HepG2 (cell line): ENCODE results near the gene NLGN2. TPM values are rescaled to one million over a fixed set of nuclear protein-coding genes. Genes with fewer than 3 reads are reported as not detected.

Experiments
- ATAC-seq: fragments of 200-7000 bp; cut with Tn5 transposase; 3 replicates; pipeline ENCODE4 v1.9.1; 2020; ENCODE audit warnings: mild to moderate bottlenecking, moderate library complexity
- BruUV-seq: library from RNA; stranded (reverse); fragments of 400-500 nt; replicated peaks from 2 replicates; lab custom pipeline; 2021; lab: Mats Ljungman, UMichigan
- CTCF ChIA-PET: fragments of 300-600 bp; formaldehyde crosslinking; extraction: SDS; loops from one replicate; lab custom pipeline; 2021; ENCODE audit warnings: low total read pairs, inconsistent platforms, low intra/inter-chr PET ratio; lab: Yijun Ruan, JAX
- POLR2A ChIA-PET: fragments of 350-600 bp; sonication (Branson Sonifier 250); formaldehyde crosslinking; loops from one replicate; lab custom pipeline; 2020; ENCODE audit warnings: antibody characterized with exemption, inconsistent platforms; lab: Yijun Ruan, JAX
- DNase-seq: peaks from one replicate; pipeline ENCODE4 v3.0.0-alpha.2; 2015; ENCODE audit warnings: low spot score
- FAIRE-seq: peaks from 3 replicates; lab custom pipeline; 2011; peaks lifted over from hg19 to GRCh38; lab: Jason Lieb, UNC
- H2AFZ ChIP-seq: one replicate; pipeline ENCODE4 v1.6.1; 2011; ENCODE audit warnings: low read length, inconsistent platforms
- H3K27ac ChIP-seq: fragments of 300-600 bp; 3 replicates; pipeline ENCODE4 v1.8.0; 2011; ENCODE audit warnings: mixed run types, mild to moderate bottlenecking, mixed read lengths, low read length, inconsistent platforms; ENCODE audit not compliant: insufficient read depth; ENCODE audit errors: extremely low read length
- H3K27me3 ChIP-seq, 2 experiments: fragments of 200-600 bp in 1 of 2; 2 replicates in 1 of 2; 3 replicates in 1 of 2; pipeline versions ENCODE4 v1.6.0 to v1.8.0; 2011; ENCODE audit warnings: low read length in 2 of 2, mild to moderate bottlenecking in 2 of 2, moderate library complexity in 2 of 2, inconsistent platforms in 1 of 2; ENCODE audit not compliant: insufficient read depth in 2 of 2, control insufficient read depth in 1 of 2
- H3K36me3 ChIP-seq, 2 experiments: fragments of 200-600 bp in 1 of 2; replicated peaks in 1 of 2; 2 replicates in 1 of 2; 3 replicates in 1 of 2; pipeline versions ENCODE4 v1.5.1 to v1.8.0; 2011; ENCODE audit warnings: low read length in 2 of 2, inconsistent platforms in 1 of 2; ENCODE audit not compliant: insufficient read depth in 2 of 2, control insufficient read depth in 1 of 2
- H3K4me1 ChIP-seq: 2 replicates; pipeline ENCODE4 v1.5.1; 2012; ENCODE audit warnings: low read length, inconsistent platforms; ENCODE audit not compliant: insufficient read depth
- H3K4me2 ChIP-seq: 2 replicates; pipeline ENCODE4 v1.6.0; 2011; ENCODE audit warnings: low read depth, low read length, inconsistent platforms
- H3K4me3 ChIP-seq, 3 experiments: fragments of 200-600 bp in 1 of 3; sonication (generic), shearing (Covaris generic) in 1 of 3; replicated peaks in 1 of 3; 2 replicates each; pipeline ENCODE4 v1.5.1; 2011 to 2016; ENCODE audit warnings: low read length in 3 of 3, inconsistent platforms in 2 of 3, low read depth in 2 of 3, mild to moderate bottlenecking in 2 of 3, control low read depth in 1 of 3, mixed read lengths in 1 of 3; ENCODE audit not compliant: insufficient read depth in 1 of 3
- H3K79me2 ChIP-seq: one replicate; pipeline ENCODE4 v1.6.1; 2011; ENCODE audit warnings: low read length, inconsistent platforms; ENCODE audit not compliant: insufficient read depth
- H3K9ac ChIP-seq: 2 replicates; pipeline ENCODE4 v1.6.0; 2011; ENCODE audit warnings: mild to moderate bottlenecking, low read depth, low read length, inconsistent platforms; ENCODE audit not compliant: insufficient read depth
- H3K9me3 ChIP-seq: 2 replicates; pipeline ENCODE4 v1.5.1; 2012; ENCODE audit warnings: mild to moderate bottlenecking, low read length
- H4K20me1 ChIP-seq: 2 replicates; pipeline ENCODE4 v1.6.0; 2011; ENCODE audit warnings: inconsistent platforms, mild to moderate bottlenecking, low read length, moderate library complexity; ENCODE audit not compliant: insufficient read depth
- ARID3A ChIP-seq: IDR thresholded peaks from 2 replicates; pipeline ENCODE4 v1.6.1; 2012; ENCODE audit warnings: low read depth, low read length, improper control_type of control experiment
- ETV6 ChIP-seq: sonication (generic); formaldehyde crosslinking; conservative IDR thresholded peaks from 2 replicates; pipeline ENCODE4 v1.4.0; 2020; ENCODE audit warnings: missing genetic modification reagents
- GATAD2A ChIP-seq: IDR thresholded peaks from 2 replicates; pipeline ENCODE4 v1.6.1; 2016
- HIC2 ChIP-seq: sonication (generic); formaldehyde crosslinking; IDR thresholded peaks from 2 replicates; pipeline ENCODE4 v1.9.0; 2022; ENCODE audit warnings: low read depth, missing genetic modification reagents
- PITX1 ChIP-seq: sonication (generic); formaldehyde crosslinking; IDR thresholded peaks from 2 replicates; pipeline ENCODE4 v1.5.1; 2020; ENCODE audit warnings: mild to moderate bottlenecking, missing genetic modification reagents
- PLRG1 ChIP-seq: fragments of 450-650 bp; conservative IDR thresholded peaks from 2 replicates; pipeline ENCODE4 v1.6.1; 2016
- ZFP36L1 ChIP-seq: sonication (generic); formaldehyde crosslinking; IDR thresholded peaks from 2 replicates; pipeline ENCODE4 v1.8.0; 2022; ENCODE audit warnings: mild to moderate bottlenecking, missing genetic modification reagents, moderate library complexity
- ZNF24 ChIP-seq: fragments of 450-650 bp; IDR thresholded peaks from 2 replicates; pipeline ENCODE4 v1.6.1; 2017; ENCODE audit warnings: antibody characterized with exemption, mild to moderate bottlenecking
- ZNF282 ChIP-seq: fragments of 450-650 bp; IDR thresholded peaks from 2 replicates; pipeline ENCODE4 v1.6.1; 2018; ENCODE audit not compliant: partially characterized antibody
- ZNF782 ChIP-seq: sonication (generic); formaldehyde crosslinking; IDR thresholded peaks from 2 replicates; pipeline ENCODE4 v1.4.0; 2020; ENCODE audit warnings: missing genetic modification reagents, mild to moderate bottlenecking, borderline replicate concordance
- WGBS: methylation state at CpG from one replicate; pipeline ENCODE4 v1.1.6; 2017; ENCODE audit warnings: low lambda C conversion rate; 5-methylcytosine and 5-hydroxymethylcytosine counted together
- in situ Hi-C: cut with HindIII; loops from 2 replicates; pipeline ENCODE4 v1.10.0; 2017; ENCODE audit warnings: low pct_unique_long_range_greater_than_20kb; ENCODE audit not compliant: extremely low pct_ligation_motif_present
- intact Hi-C: fragments of 100-400 bp; cut with micrococcal nuclease; formaldehyde crosslinking; loops from one replicate; pipeline ENCODE4 v1.10.0; 2022; ENCODE audit not compliant: unreplicated experiment
- polyA plus RNA-seq, 8 experiments: library from polyadenylated mRNA; depleted of rRNA in 3 of 8; stranded (reverse) in 7 of 8; unstranded in 1 of 8; fragments of >200 nt; fragmentation: Illumina TruSeq in 4 of 8; extraction: Trizol in 4 of 8; gene quantifications; 2 replicates each; pipeline versions ENCODE4 v1.2.1 to v1.2.3, GENCODE V29; 2011 to 2016; ENCODE audit warnings: low read depth in 4 of 8, missing spikeins in 1 of 8, mixed read lengths in 1 of 8; ENCODE audit not compliant: insufficient read depth in 1 of 8
- total RNA-seq, 5 experiments: library from RNA; depleted of rRNA; stranded (reverse); fragments of >200 nt; fragmentation: Illumina TruSeq; extraction: Trizol; gene quantifications; 2 replicates each; pipeline ENCODE4 v1.2.3, GENCODE V29; 2016; ENCODE audit warnings: low read depth in 1 of 5

NLGN2 gene
- total and polyA plus RNA-seq, 2 of the 13 experiments (the other 11 are each of a cell fraction or from before 2014, with no cell fraction given) = 1.9 to 11.0 TPM

GRCh38 chr17:7448461-7448860 lies 40.8 kb downstream of the NLGN2 start:
- 97% methylated on average over 7 of the region's 7 CpGs for WGBS
- no peaks in the 10 kb centered on the region for H3K79me2 ChIP-seq
- DNase-seq = no peak
- ChIA-PET POLR2A (no interaction called here), CTCF (no interaction called here)
- TF ChIP-seq GATAD2A (CRISPR knock-in tag) (no peak), ZNF782 (CRISPR knock-in tag) (no peak), HIC2 (CRISPR knock-in tag) (no peak), PITX1 (CRISPR knock-in tag) (no peak), ETV6 (CRISPR knock-in tag) (no peak), ARID3A (no peak), ZFP36L1 (CRISPR knock-in tag) (no peak), ZNF24 (no peak), PLRG1 (no peak), ZNF282 (no peak)
- no peaks in the 10 kb centered on the region for H4K20me1 ChIP-seq
- intact Hi-C loops (loop anchor here (5.0 kb wide), 1 partner anchor 34 kb away; the partner anchor contains the start of genes POLR2A and SLC35G6), in situ Hi-C loops (no loop called here)
- FAIRE-seq = no peak
- H2AFZ ChIP-seq = no peak overlapping the region
- H3K4me2 ChIP-seq = no peak overlapping the region
- peaks cover 2 to 5% of the 10 kb centered on the region in 2 experiments; a peak in 2 of 5 replicates for H3K27me3 ChIP-seq
- no peak overlapping the region for H3K4me3 ChIP-seq
- no peaks in the 10 kb centered on the region for H3K36me3 ChIP-seq
- no peaks in the 10 kb centered on the region for H3K9me3 ChIP-seq
- BruUV-seq = no TSS peak
- H3K27ac ChIP-seq = no peak overlapping the region
- H3K9ac ChIP-seq = no peak overlapping the region
- no peak for ATAC-seq
- peaks cover 23% of the 10 kb centered on the region for H3K4me1 ChIP-seq
